H9 (cell line): Measurements from ENCODE around the gene ATP8A2. TPM values are rescaled to one million over a fixed set of nuclear protein-coding genes. Genes with fewer than 3 reads are reported as not detected.

Experiments used
- DNase-seq: peaks from one replicate; pipeline ENCODE4 v3.0.0-alpha.2; 2017
- H2AFZ ChIP-seq: one replicate; pipeline ENCODE4 v1.6.1; 2013; ENCODE audit warnings: mild to moderate bottlenecking, low read length, control low read depth, moderate library complexity
- H2AK5ac ChIP-seq: 2 replicates; pipeline ENCODE4 v1.6.1; 2013; ENCODE audit warnings: low read length, control low read depth, mixed read lengths; ENCODE audit not compliant: insufficient read length
- H2BK120ac ChIP-seq: one replicate; pipeline ENCODE4 v1.6.1; 2013; ENCODE audit warnings: low read depth, mild to moderate bottlenecking, low read length, control low read depth, inconsistent platforms; ENCODE audit not compliant: poor library complexity, severe bottlenecking
- H2BK12ac ChIP-seq: 2 replicates; pipeline ENCODE4 v1.6.1; 2013; ENCODE audit warnings: low read length, control low read depth, mixed read lengths, low read depth; ENCODE audit not compliant: insufficient read length
- H2BK15ac ChIP-seq: 2 replicates; pipeline ENCODE4 v1.6.1; 2013; ENCODE audit warnings: low read depth, low read length, control low read depth
- H2BK20ac ChIP-seq: one replicate; pipeline ENCODE4 v1.6.1; 2013; ENCODE audit warnings: low read depth, mild to moderate bottlenecking, low read length, control low read depth, inconsistent platforms; ENCODE audit not compliant: poor library complexity, severe bottlenecking
- H2BK5ac ChIP-seq: 2 replicates; pipeline ENCODE4 v1.6.1; 2013; ENCODE audit warnings: low read length, control low read depth, mixed read lengths; ENCODE audit not compliant: insufficient read length
- H3K14ac ChIP-seq: 2 replicates; pipeline ENCODE4 v1.6.1; 2013; ENCODE audit warnings: low read length, control low read depth; ENCODE audit not compliant: insufficient read depth
- H3K18ac ChIP-seq: 2 replicates; pipeline ENCODE4 v1.6.1; 2013; ENCODE audit warnings: low read depth, mild to moderate bottlenecking, mixed read lengths, low read length, control low read depth; ENCODE audit not compliant: insufficient read length
- H3K23ac ChIP-seq: 2 replicates; pipeline ENCODE4 v1.6.1; 2013; ENCODE audit warnings: low read length, control low read depth, mixed read lengths, low read depth; ENCODE audit not compliant: insufficient read length
- H3K23me2 ChIP-seq: 2 replicates; pipeline ENCODE4 v1.6.1; 2013; ENCODE audit warnings: low read depth, mild to moderate bottlenecking, mixed read lengths, low read length, control low read depth; ENCODE audit not compliant: insufficient read length, poor library complexity, severe bottlenecking
- H3K27ac ChIP-seq: 2 replicates; pipeline ENCODE4 v1.5.1; 2013; ENCODE audit warnings: low read length, control low read depth, mixed read lengths, low read depth; ENCODE audit not compliant: insufficient read length
- H3K27me3 ChIP-seq: 2 replicates; pipeline ENCODE4 v1.6.1; 2013; ENCODE audit warnings: low read length, control low read depth, inconsistent platforms; ENCODE audit not compliant: insufficient read depth
- H3K4ac ChIP-seq: 2 replicates; pipeline ENCODE4 v1.6.1; 2013; ENCODE audit warnings: low read depth, mild to moderate bottlenecking, control low read depth, inconsistent platforms, low read length, moderate library complexity
- H3K4me1 ChIP-seq: 2 replicates; pipeline ENCODE4 v1.6.1; 2013; ENCODE audit warnings: low read length, control low read depth, inconsistent platforms; ENCODE audit not compliant: insufficient read depth
- H3K4me2 ChIP-seq: 2 replicates; pipeline ENCODE4 v1.6.1; 2013; ENCODE audit warnings: low read length, control low read depth, mixed read lengths; ENCODE audit not compliant: insufficient read length, insufficient read depth
- H3K56ac ChIP-seq: 2 replicates; pipeline ENCODE4 v1.6.1; 2013; ENCODE audit warnings: low read depth, mild to moderate bottlenecking, mixed read lengths, low read length, control low read depth; ENCODE audit not compliant: insufficient read length
- H3K79me1 ChIP-seq: 2 replicates; pipeline ENCODE4 v1.6.1; 2013; ENCODE audit warnings: low read depth, mild to moderate bottlenecking, moderate library complexity, low read length, control low read depth, inconsistent platforms; ENCODE audit not compliant: insufficient read depth, poor library complexity, severe bottlenecking
- H3K79me2 ChIP-seq: 2 replicates; pipeline ENCODE4 v1.6.1; 2013; ENCODE audit warnings: low read length, control low read depth, inconsistent platforms; ENCODE audit not compliant: insufficient read depth
- H3K9ac ChIP-seq: 2 replicates; pipeline ENCODE4 v1.6.1; 2013; ENCODE audit warnings: low read length, control low read depth, mixed read lengths; ENCODE audit not compliant: insufficient read length; ENCODE audit errors: extremely low read depth
- H3K9me3 ChIP-seq: one replicate; pipeline ENCODE4 v1.6.1; 2013; ENCODE audit warnings: low read depth, low read length, inconsistent platforms; ENCODE audit not compliant: control insufficient read depth
- H3T11ph ChIP-seq: one replicate; pipeline ENCODE4 v1.6.1; 2013; ENCODE audit warnings: mild to moderate bottlenecking, low read length, control low read depth, inconsistent platforms
- H4K20me1 ChIP-seq: one replicate; pipeline ENCODE4 v1.6.1; 2013; ENCODE audit not compliant: control insufficient read depth, insufficient read length, insufficient read depth
- H4K5ac ChIP-seq: 2 replicates; pipeline ENCODE4 v1.6.1; 2013; ENCODE audit warnings: low read depth, mild to moderate bottlenecking, mixed read lengths, low read length, control low read depth; ENCODE audit not compliant: insufficient read length
- H4K8ac ChIP-seq: replicated peaks from 2 replicates; pipeline ENCODE4 v1.6.1; 2013; ENCODE audit warnings: low read length, control low read depth, mixed read lengths, low read depth; ENCODE audit not compliant: insufficient read length
- H4K91ac ChIP-seq: 2 replicates; pipeline ENCODE4 v1.6.1; 2013; ENCODE audit warnings: low read depth, mild to moderate bottlenecking, moderate library complexity, mixed read lengths, low read length, control low read depth; ENCODE audit not compliant: insufficient read length
- H3K27ac Mint-ChIP-seq, 3 experiments: 2 replicates in 2 of 3; 3 replicates in 1 of 3; pipeline ENCODE4 v1.8.0; 2020 to 2021; ENCODE audit warnings: mixed read lengths in 3 of 3, mild to moderate bottlenecking in 1 of 3, moderate library complexity in 1 of 3
- H3K27me3 Mint-ChIP-seq: 2 replicates; pipeline ENCODE4 v1.8.0; 2021; ENCODE audit warnings: low read depth, mild to moderate bottlenecking, moderate library complexity, mixed read lengths
- H3K36me3 Mint-ChIP-seq, 3 experiments: 2 replicates in 2 of 3; 3 replicates in 1 of 3; pipeline ENCODE4 v1.8.0; 2020 to 2021; ENCODE audit warnings: low read depth in 3 of 3, mixed read lengths in 3 of 3; ENCODE audit not compliant: insufficient read depth in 1 of 3
- H3K4me1 Mint-ChIP-seq, 2 experiments: 2 replicates each; pipeline ENCODE4 v1.8.0; 2020; ENCODE audit warnings: mixed read lengths in 2 of 2
- H3K4me3 Mint-ChIP-seq, 2 experiments: 2 replicates in 1 of 2; 3 replicates in 1 of 2; pipeline ENCODE4 v1.8.0; 2020 to 2021; ENCODE audit warnings: mild to moderate bottlenecking in 2 of 2, mixed read lengths in 2 of 2, moderate library complexity in 1 of 2
- H3K9me3 Mint-ChIP-seq, 2 experiments: 2 replicates in 1 of 2; 3 replicates in 1 of 2; pipeline ENCODE4 v1.8.0; 2020; ENCODE audit warnings: mild to moderate bottlenecking in 2 of 2, mixed read lengths in 2 of 2, moderate library complexity in 1 of 2
- CTCF ChIP-seq: fragments of 200-600 bp; sonication (generic); conservative IDR thresholded peaks from 3 replicates; pipeline ENCODE4 v1.8.0; 2021; ENCODE audit warnings: antibody characterized with exemption, mild to moderate bottlenecking
- WGBS: extraction: QIAGEN DNeasy Blood & Tissue Kit; methylation state at CpG from one replicate; pipeline ENCODE4 v1.1.7; 2013; ENCODE audit warnings: missing lambda C conversion rate, low lambda C conversion rate, mixed read lengths; ENCODE audit not compliant: insufficient read length; ENCODE audit errors: extremely low coverage; 5-methylcytosine and 5-hydroxymethylcytosine counted together
- total RNA-seq: library from RNA; stranded (reverse); gene quantifications from 2 replicates; pipeline ENCODE4 v1.2.1, GENCODE V29; 2021

The ATP8A2 gene
- total RNA-seq, 1 experiment from 2014 or later, result 18.2 TPM

- no CpG with 5 or more reads among the region's 4 CpGs for WGBS
- Mint-ChIP-seq H3K27ac (no peak overlapping the region; a peak in 1 of 7 replicates), H3K27me3 (peaks cover 4% of the 10 kb centered on the region; the same call in 1 of the 2 replicates), H3K4me3 (no peak overlapping the region), H3K4me1 (peaks cover 29 to 42% of the 10 kb centered on the region in 2 experiments), H3K9me3 (peaks cover 0 to 2% of the 10 kb centered on the region in 2 experiments; a peak in 1 of 5 replicates), H3K36me3 (peaks cover 0 to 5% (median 0%) of the 10 kb centered on the region in 3 experiments; a peak in 2 of 7 replicates)
- Histone ChIP-seq H3K9me3 (no peaks in the 10 kb centered on the region), H3K23ac (no peak overlapping the region), H2AK5ac (no peak overlapping the region), H4K8ac (no peak overlapping the region), H3K27me3 (no peaks in the 10 kb centered on the region), H2BK5ac (no peak overlapping the region), H3K56ac (no peak overlapping the region), H4K20me1 (no peaks in the 10 kb centered on the region), H3K27ac (no peak overlapping the region), H3T11ph (no peak overlapping the region), H4K91ac (no peak overlapping the region), H3K14ac (no peak overlapping the region), H2BK15ac (no peak overlapping the region), H3K4me2 (no peak overlapping the region), H3K4ac (no peak overlapping the region), H2BK20ac (no peak overlapping the region), H3K23me2 (no peaks in the 10 kb centered on the region), H2BK120ac (no peak overlapping the region), H3K9ac (no peak overlapping the region), H2BK12ac (no peak overlapping the region), H3K79me1 (no peaks in the 10 kb centered on the region), H4K5ac (no peak overlapping the region), H3K4me1 (peaks cover 10% of the 10 kb centered on the region; the same call in 1 of the 2 replicates), H2AFZ (no peak overlapping the region), H3K18ac (no peak overlapping the region), H3K79me2 (no peaks in the 10 kb centered on the region)
- no peak for DNase-seq
- no peak for TF ChIP-seq CTCF
These were observed 548.5 kb downstream of the ATP8A2 start for GRCh38 chr13:25920277-25920676.
